OCI-LY7 (cell line): Measurements from ENCODE around the gene CTSE. TPM values are rescaled to one million over a fixed set of nuclear protein-coding genes. Genes with fewer than 3 reads are reported as not detected.

Experiments
- BruUV-seq: library from RNA; stranded (reverse); fragments of 400-500 nt; replicated peaks from 2 replicates; lab custom pipeline; 2021; lab: Mats Ljungman, UMichigan
- CTCF ChIA-PET: fragments of 300-600 bp; sonication (Branson Sonifier 250); formaldehyde crosslinking; loops from one replicate; lab custom pipeline; 2022; ENCODE audit warnings: antibody characterized with exemption; ENCODE audit not compliant: unreplicated experiment; lab: Charles Lee
- POLR2A ChIA-PET: fragments of 300-600 bp; sonication (Branson Sonifier 250); formaldehyde crosslinking; loops from one replicate; lab custom pipeline; 2022; ENCODE audit warnings: antibody characterized with exemption; lab: Charles Lee
- DNase-seq: peaks from one replicate; pipeline ENCODE4 v3.0.0-alpha.2; 2015; ENCODE audit warnings: low spot score
- H2AFZ ChIP-seq: fragments of 200-600 bp; sonication (generic), shearing (Covaris generic); 2 replicates; pipeline ENCODE4 v1.6.1; 2014; ENCODE audit warnings: mild to moderate bottlenecking, antibody characterized with exemption, low read length, moderate library complexity
- H3K27ac ChIP-seq: fragments of 200-600 bp; sonication (generic); 2 replicates; pipeline ENCODE4 v1.5.1; 2014; ENCODE audit warnings: mixed run types, low read depth, mild to moderate bottlenecking, moderate library complexity, low read length, inconsistent platforms; ENCODE audit not compliant: poor library complexity, severe bottlenecking
- H3K36me3 ChIP-seq: fragments of 200-600 bp; sonication (generic); 2 replicates; pipeline ENCODE4 v1.6.1; 2014; ENCODE audit warnings: mild to moderate bottlenecking, antibody characterized with exemption, low read length, moderate library complexity, mixed read lengths; ENCODE audit not compliant: insufficient read depth
- H3K4me1 ChIP-seq: fragments of 200-600 bp; sonication (generic); 2 replicates; pipeline ENCODE4 v1.5.1; 2014; ENCODE audit warnings: mild to moderate bottlenecking, low read length; ENCODE audit not compliant: insufficient read depth, poor library complexity, severe bottlenecking
- H3K4me2 ChIP-seq: fragments of 200-600 bp; sonication (generic); 2 replicates; pipeline ENCODE4 v1.6.1; 2014; ENCODE audit warnings: mild to moderate bottlenecking, low read length
- H3K4me3 ChIP-seq: fragments of 200-600 bp; sonication (generic); 2 replicates; pipeline ENCODE4 v1.5.1; 2014; ENCODE audit warnings: mild to moderate bottlenecking, low read depth, low read length; ENCODE audit not compliant: poor library complexity, severe bottlenecking
- H3K79me2 ChIP-seq: fragments of 200-600 bp; sonication (generic); 2 replicates; pipeline ENCODE4 v1.6.1; 2016; ENCODE audit warnings: low read depth, mild to moderate bottlenecking, low read length, moderate library complexity, mixed read lengths; ENCODE audit not compliant: insufficient read depth
- H3K9me2 ChIP-seq: fragments of 200-600 bp; sonication (generic); 2 replicates; pipeline ENCODE4 v1.6.1; 2016; ENCODE audit warnings: mild to moderate bottlenecking, low read length, mixed read lengths; ENCODE audit not compliant: insufficient read depth
- H3K9me3 ChIP-seq: fragments of 200-600 bp; sonication (generic); 2 replicates; pipeline ENCODE4 v1.6.1; 2014; ENCODE audit warnings: mild to moderate bottlenecking, mixed run types, low read length, mixed read lengths
- H4K20me1 ChIP-seq: fragments of 200-600 bp; sonication (generic); 2 replicates; pipeline ENCODE4 v1.6.1; 2014; ENCODE audit warnings: mild to moderate bottlenecking, antibody characterized with exemption, low read length, moderate library complexity, mixed read lengths; ENCODE audit not compliant: insufficient read depth
- CTCF ChIP-seq: fragments of 200-600 bp; sonication (generic); conservative IDR thresholded peaks from 2 replicates; pipeline ENCODE4 v1.5.1; 2014; ENCODE audit warnings: mild to moderate bottlenecking, antibody characterized with exemption, low read length, moderate library complexity, mixed read lengths
- EZH2phosphoT487 ChIP-seq: fragments of 200-600 bp; sonication (generic); IDR thresholded peaks from 2 replicates; pipeline ENCODE4 v1.6.1; 2018; ENCODE audit warnings: low read depth, borderline replicate concordance, mild to moderate bottlenecking, mixed run types, antibody characterized with exemption, low read length, moderate library complexity, mixed read lengths
- intact Hi-C: fragments of 100-400 bp; cut with micrococcal nuclease; formaldehyde crosslinking; loops from one replicate; pipeline ENCODE4 v1.10.0; 2022; ENCODE audit not compliant: unreplicated experiment
- total RNA-seq, 2 experiments: library from RNA; depleted of rRNA in 1 of 2; stranded (reverse); fragments of >200 nt in 1 of 2; shearing (Covaris generic) in 1 of 2; gene quantifications; 2 replicates each; pipeline ENCODE4 v1.2.3, GENCODE V29; 2014 to 2022

CTSE gene
- total RNA-seq, 2 experiments from 2014 or later = not detected

- H3K9me3 ChIP-seq = 0 out of 2 replicates have a peak, but pooled peaks cover 5% of the 10 kb centered on the region
- no peak for TF ChIP-seq CTCF
- no peak for TF ChIP-seq EZH2phosphoT487
- no peaks in the 10 kb centered on the region for H3K79me2 ChIP-seq
- H3K4me1 ChIP-seq = no peaks in the 10 kb centered on the region
- no peak overlapping the region for H3K4me3 ChIP-seq
- intact Hi-C loops = no loop called here
- H3K4me2 ChIP-seq = no peak overlapping the region
- no peak overlapping the region for H3K27ac ChIP-seq
- CTCF ChIA-PET = interaction anchor here (0.7 kb wide), 1 partner anchor 130 kb away, joined by 5 read pairs; no protein-coding TSS in a partner anchor
- no peak for DNase-seq
- POLR2A ChIA-PET = no interaction called here
- H3K36me3 ChIP-seq = no peaks in the 10 kb centered on the region
- no TSS peak for BruUV-seq
- H3K9me2 ChIP-seq = no peaks in the 10 kb centered on the region
- no peak overlapping the region for H2AFZ ChIP-seq
- H4K20me1 ChIP-seq = no peaks in the 10 kb centered on the region
Observed at GRCh38 chr1:205981257-205981656, 42.4 kb downstream of the CTSE start.

GRCh38 chr1:205980237-205980870 lies 43.3 kb downstream of the CTSE start:
- ChIA-PET POLR2A (interaction anchor here (0.6 kb wide), 1 partner anchor 88 kb away, joined by 3 read pairs; no protein-coding TSS in a partner anchor), CTCF (no interaction called here)
- H2AFZ ChIP-seq = no peak overlapping the region
- no peak overlapping the region for H3K27ac ChIP-seq
- H3K4me3 ChIP-seq = no peak overlapping the region
- no peaks in the 10 kb centered on the region for H3K4me1 ChIP-seq
- DNase-seq = no peak
- TF ChIP-seq EZH2phosphoT487 (no peak), CTCF (no peak)
- H3K79me2 ChIP-seq = no peaks in the 10 kb centered on the region
- BruUV-seq = no TSS peak
- H3K36me3 ChIP-seq = no peaks in the 10 kb centered on the region
- intact Hi-C loops = no loop called here
- H3K9me3 ChIP-seq = 0 out of 2 replicates have a peak, but pooled peaks cover 5% of the 10 kb centered on the region
- H3K9me2 ChIP-seq = no peaks in the 10 kb centered on the region
- no peaks in the 10 kb centered on the region for H4K20me1 ChIP-seq
- no peak overlapping the region for H3K4me2 ChIP-seq

- H3K79me2 ChIP-seq = no peaks in the 10 kb centered on the region
- CTCF ChIA-PET = interaction anchor here (0.6 kb wide), 1 partner anchor 32 kb away, joined by 3 read pairs; no protein-coding TSS in a partner anchor
- H3K9me2 ChIP-seq = no peaks in the 10 kb centered on the region
- H3K4me1 ChIP-seq = no peaks in the 10 kb centered on the region
- H3K27ac ChIP-seq = no peak overlapping the region
- no peak for TF ChIP-seq CTCF
- TF ChIP-seq EZH2phosphoT487 = no peak
- no TSS peak for BruUV-seq
- H2AFZ ChIP-seq = no peak overlapping the region
- H3K36me3 ChIP-seq = no peaks in the 10 kb centered on the region
- H4K20me1 ChIP-seq = no peaks in the 10 kb centered on the region
- POLR2A ChIA-PET = no interaction called here
- intact Hi-C loops = no loop called here
- H3K4me2 ChIP-seq = no peak overlapping the region
- no peak for DNase-seq
- H3K4me3 ChIP-seq = no peak overlapping the region
- H3K9me3 ChIP-seq = 0 out of 2 replicates have a peak, but pooled peaks cover 5% of the 10 kb centered on the region
Observed at GRCh38 chr1:205979301-205979700, 44.4 kb downstream of the CTSE start.
